ENCODE results near the gene TBC1D32.

- TF ChIP-seq, protein P1, sequence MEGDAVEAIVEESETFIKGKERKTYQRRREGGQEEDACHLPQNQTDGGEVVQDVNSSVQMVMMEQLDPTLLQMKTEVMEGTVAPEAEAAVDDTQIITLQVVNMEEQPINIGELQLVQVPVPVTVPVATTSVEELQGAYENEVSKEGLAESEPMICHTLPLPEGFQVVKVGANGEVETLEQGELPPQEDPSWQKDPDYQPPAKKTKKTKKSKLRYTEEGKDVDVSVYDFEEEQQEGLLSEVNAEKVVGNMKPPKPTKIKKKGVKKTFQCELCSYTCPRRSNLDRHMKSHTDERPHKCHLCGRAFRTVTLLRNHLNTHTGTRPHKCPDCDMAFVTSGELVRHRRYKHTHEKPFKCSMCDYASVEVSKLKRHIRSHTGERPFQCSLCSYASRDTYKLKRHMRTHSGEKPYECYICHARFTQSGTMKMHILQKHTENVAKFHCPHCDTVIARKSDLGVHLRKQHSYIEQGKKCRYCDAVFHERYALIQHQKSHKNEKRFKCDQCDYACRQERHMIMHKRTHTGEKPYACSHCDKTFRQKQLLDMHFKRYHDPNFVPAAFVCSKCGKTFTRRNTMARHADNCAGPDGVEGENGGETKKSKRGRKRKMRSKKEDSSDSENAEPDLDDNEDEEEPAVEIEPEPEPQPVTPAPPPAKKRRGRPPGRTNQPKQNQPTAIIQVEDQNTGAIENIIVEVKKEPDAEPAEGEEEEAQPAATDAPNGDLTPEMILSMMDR (IDR thresholded peaks at IDR 0.05): no peak
- no peak for TF ChIP-seq POLR2A (IDR thresholded peaks at IDR 0.05)
These were observed 227.3 kb downstream of the TBC1D32 start for GRCh38 chr6:121106962-121107361.
